Measurements from ENCODE around the gene SV2C. TPM values are rescaled to one million over a fixed set of nuclear protein-coding genes. Genes with fewer than 3 reads are reported as not detected.

The SV2C gene
- total and polyA plus RNA-seq, 2 of the 13 experiments (the other 11 are each of a cell fraction or from before 2014, with no cell fraction given): not detected

DNA sequence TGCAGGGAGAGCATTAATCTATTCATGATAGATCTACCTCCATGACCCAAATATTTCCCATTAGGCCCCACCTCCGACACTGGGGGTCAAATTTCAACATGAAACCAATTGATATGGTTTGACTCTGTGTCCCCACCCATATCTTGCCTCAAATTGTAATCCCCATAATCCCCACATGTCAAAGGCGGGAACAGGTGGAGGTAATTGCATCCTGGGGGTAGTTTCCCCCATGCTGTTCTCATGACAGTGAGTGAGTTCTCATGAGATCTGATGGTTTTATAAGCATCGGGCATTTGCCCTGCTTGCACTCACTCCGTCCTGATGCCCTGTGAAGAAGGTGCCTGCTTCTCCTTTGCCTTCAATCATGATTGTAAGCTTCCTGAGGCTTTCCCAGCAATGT lies 153.5 kb downstream of the SV2C start:
- Histone ChIP-seq H3K4me3 (replicated peaks in 1 of 3; ENCODE audit: insufficient read depth in 1 of 3, low read depth in 2 of 3, low read length in 3 of 3) (no peak overlapping the region), H3K4me1 (ENCODE audit: insufficient read depth, low read length) (no peaks in the 10 kb centered on the region), H3K27ac (ENCODE audit: extremely low read length, insufficient read depth, low read length) (no peak overlapping the region), H4K20me1 (ENCODE audit: insufficient read depth, low read length) (no peaks in the 10 kb centered on the region), H3K9me3 (ENCODE audit: low read length) (no peaks in the 10 kb centered on the region), H2AFZ (ENCODE audit: low read length) (no peak overlapping the region), H3K9ac (ENCODE audit: insufficient read depth, low read depth, low read length) (no peak overlapping the region), H3K4me2 (ENCODE audit: low read depth, low read length) (no peak overlapping the region), H3K79me2 (ENCODE audit: insufficient read depth, low read length) (no peaks in the 10 kb centered on the region), H3K27me3 (ENCODE audit: control insufficient read depth in 1 of 2, insufficient read depth in 2 of 2, low read length in 2 of 2) (peaks cover 0 to 4% of the 10 kb centered on the region in 2 experiments; a peak in 1 of 5 replicates), H3K36me3 (replicated peaks in 1 of 2; ENCODE audit: control insufficient read depth in 1 of 2, insufficient read depth in 2 of 2, low read length in 2 of 2) (no peaks in the 10 kb centered on the region)
- no peak for TF ChIP-seq ZNF256 (CRISPR knock-in tag; conservative IDR thresholded peaks at IDR 0.05)
- TF ChIP-seq, protein P1, sequence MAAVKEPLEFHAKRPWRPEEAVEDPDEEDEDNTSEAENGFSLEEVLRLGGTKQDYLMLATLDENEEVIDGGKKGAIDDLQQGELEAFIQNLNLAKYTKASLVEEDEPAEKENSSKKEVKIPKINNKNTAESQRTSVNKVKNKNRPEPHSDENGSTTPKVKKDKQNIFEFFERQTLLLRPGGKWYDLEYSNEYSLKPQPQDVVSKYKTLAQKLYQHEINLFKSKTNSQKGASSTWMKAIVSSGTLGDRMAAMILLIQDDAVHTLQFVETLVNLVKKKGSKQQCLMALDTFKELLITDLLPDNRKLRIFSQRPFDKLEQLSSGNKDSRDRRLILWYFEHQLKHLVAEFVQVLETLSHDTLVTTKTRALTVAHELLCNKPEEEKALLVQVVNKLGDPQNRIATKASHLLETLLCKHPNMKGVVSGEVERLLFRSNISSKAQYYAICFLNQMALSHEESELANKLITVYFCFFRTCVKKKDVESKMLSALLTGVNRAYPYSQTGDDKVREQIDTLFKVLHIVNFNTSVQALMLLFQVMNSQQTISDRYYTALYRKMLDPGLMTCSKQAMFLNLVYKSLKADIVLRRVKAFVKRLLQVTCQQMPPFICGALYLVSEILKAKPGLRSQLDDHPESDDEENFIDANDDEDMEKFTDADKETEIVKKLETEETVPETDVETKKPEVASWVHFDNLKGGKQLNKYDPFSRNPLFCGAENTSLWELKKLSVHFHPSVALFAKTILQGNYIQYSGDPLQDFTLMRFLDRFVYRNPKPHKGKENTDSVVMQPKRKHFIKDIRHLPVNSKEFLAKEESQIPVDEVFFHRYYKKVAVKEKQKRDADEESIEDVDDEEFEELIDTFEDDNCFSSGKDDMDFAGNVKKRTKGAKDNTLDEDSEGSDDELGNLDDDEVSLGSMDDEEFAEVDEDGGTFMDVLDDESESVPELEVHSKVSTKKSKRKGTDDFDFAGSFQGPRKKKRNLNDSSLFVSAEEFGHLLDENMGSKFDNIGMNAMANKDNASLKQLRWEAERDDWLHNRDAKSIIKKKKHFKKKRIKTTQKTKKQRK (IDR thresholded peaks at IDR 0.05; ENCODE audit: low read length): no peak
- TF ChIP-seq, protein P2, sequence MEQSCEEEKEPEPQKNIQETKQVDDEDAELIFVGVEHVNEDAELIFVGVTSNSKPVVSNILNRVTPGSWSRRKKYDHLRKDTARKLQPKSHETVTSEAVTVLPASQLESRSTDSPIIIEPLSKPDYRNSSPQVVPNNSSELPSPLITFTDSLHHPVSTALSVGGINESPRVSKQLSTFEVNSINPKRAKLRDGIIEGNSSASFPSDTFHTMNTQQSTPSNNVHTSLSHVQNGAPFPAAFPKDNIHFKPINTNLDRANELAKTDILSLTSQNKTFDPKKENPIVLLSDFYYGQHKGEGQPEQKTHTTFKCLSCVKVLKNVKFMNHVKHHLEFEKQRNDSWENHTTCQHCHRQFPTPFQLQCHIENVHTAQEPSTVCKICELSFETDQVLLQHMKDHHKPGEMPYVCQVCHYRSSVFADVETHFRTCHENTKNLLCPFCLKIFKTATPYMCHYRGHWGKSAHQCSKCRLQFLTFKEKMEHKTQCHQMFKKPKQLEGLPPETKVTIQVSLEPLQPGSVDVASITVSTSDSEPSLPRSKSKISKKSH (CRISPR knock-in tag; IDR thresholded peaks at IDR 0.05; ENCODE audit: borderline replicate concordance): no peak
- no peak for TF ChIP-seq HOXA5 (CRISPR knock-in tag; IDR thresholded peaks at IDR 0.05)
- TF ChIP-seq NCOA1 (CRISPR knock-in tag; IDR thresholded peaks at IDR 0.05): no peak
- no peak for TF ChIP-seq NR2F2 (IDR thresholded peaks at IDR 0.05; ENCODE audit: borderline replicate concordance, low read depth)
- TF ChIP-seq ZNF317 (CRISPR knock-in tag; IDR thresholded peaks at IDR 0.05): no peak
- TF ChIP-seq SMC3 (IDR thresholded peaks at IDR 0.05; ENCODE audit: low read length): no peak
- in situ Hi-C loops (cut with HindIII; ENCODE audit: extremely low pct_ligation_motif_present, low pct_unique_long_range_greater_than_20kb): no loop called here
- FAIRE-seq (no peak), ATAC-seq (no peak), DNase-seq (ENCODE audit: low spot score) (no peak)
- no TSS peak for BruUV-seq (replicated peaks)
- ChIA-PET POLR2A (no interaction called here), CTCF (ENCODE audit: low intra/inter-chr PET ratio, low total read pairs) (no interaction called here)
- WGBS (ENCODE audit: low lambda C conversion rate): 22% methylated on average over 4 of the region's 4 CpGs
- intact Hi-C loops (cut with micrococcal nuclease; ENCODE audit: unreplicated experiment): no loop called here
